Ascending aorta (tissue), 2 donors: ENCODE measurements around the gene SFRP5. TPM values are rescaled to one million over a fixed set of nuclear protein-coding genes. Genes with fewer than 3 reads are reported as not detected.
A peak's percentile ranks its signal among the peaks of the same experiment; 100 is the strongest.

ENCODE experiments used
- DNase-seq, 2 donors: peaks; one replicate each; pipeline ENCODE4 v3.0.0-alpha.2; 2019; ENCODE audit warnings: low spot score in 2 of 2
- H3K27ac ChIP-seq, 2 donors: fragments of 200-600 bp; sonication (generic); one replicate each; pipeline ENCODE4 v1.5.1; 2016 to 2017; ENCODE audit warnings: mild to moderate bottlenecking in 1 of 2
- H3K27me3 ChIP-seq: fragments of 200-600 bp; sonication (generic); one replicate; pipeline ENCODE4 v1.5.1; 2017
- H3K36me3 ChIP-seq, 2 donors: fragments of 200-600 bp; sonication (generic); one replicate each; pipeline ENCODE4 v1.5.1; 2016
- H3K4me1 ChIP-seq, 2 donors: fragments of 200-600 bp; sonication (generic); one replicate each; pipeline ENCODE4 v1.5.1; 2016 to 2017; ENCODE audit warnings: mild to moderate bottlenecking in 1 of 2
- H3K4me3 ChIP-seq, 2 donors: fragments of 200-600 bp; sonication (generic); one replicate each; pipeline ENCODE4 v1.5.1; 2016 to 2017; ENCODE audit warnings: mild to moderate bottlenecking in 1 of 2
- H3K9me3 ChIP-seq, 2 donors: fragments of 200-600 bp; sonication (generic); one replicate each; pipeline ENCODE4 v1.5.1; 2016
- CTCF ChIP-seq, 3 experiments: fragments of 200-600 bp in 2 of 3; fragments of 450-650 bp in 1 of 3; sonication (generic) in 2 of 3; IDR thresholded peaks; one replicate each; pipeline ENCODE4 v1.5.1; 2016 to 2019; ENCODE audit warnings: antibody characterized with exemption in 3 of 3, mild to moderate bottlenecking in 1 of 3, moderate library complexity in 1 of 3
- intact Hi-C: fragments of 100-400 bp; cut with DNase I; formaldehyde crosslinking; loops from one replicate; pipeline ENCODE4 v1.15.1; 2023
- total RNA-seq: library from RNA; depleted of rRNA; stranded (reverse); fragments of >200 nt; gene quantifications from one replicate; pipeline ENCODE4 v1.1.0, GENCODE V29; 2016

Gene SFRP5
- not detected for total RNA-seq

- no peaks in the 10 kb centered on the region for H3K9me3 ChIP-seq
- intact Hi-C loops, result no loop called here
- H3K36me3 ChIP-seq, result no peaks in the 10 kb centered on the region
- H3K4me1 ChIP-seq, result no peaks in the 10 kb centered on the region
- H3K4me3 ChIP-seq, result peak within 1 kb of the TSS in 1 of 2 donors; percentile 38
- no peak for DNase-seq
- peaks cover 8% of the 10 kb centered on the region for H3K27me3 ChIP-seq
- no peak for TF ChIP-seq CTCF (IDR thresholded peaks at IDR 0.05)
- H3K27ac ChIP-seq, result no peak within 1 kb of the TSS
Observed at GRCh38 chr10:97771913-97772823, at the start of gene SFRP5. Gene SFRP5, minus strand, starts transcription at chr10:97771999. Its CDS starts 166 bp downstream, at chr10:97771833.

DNA sequence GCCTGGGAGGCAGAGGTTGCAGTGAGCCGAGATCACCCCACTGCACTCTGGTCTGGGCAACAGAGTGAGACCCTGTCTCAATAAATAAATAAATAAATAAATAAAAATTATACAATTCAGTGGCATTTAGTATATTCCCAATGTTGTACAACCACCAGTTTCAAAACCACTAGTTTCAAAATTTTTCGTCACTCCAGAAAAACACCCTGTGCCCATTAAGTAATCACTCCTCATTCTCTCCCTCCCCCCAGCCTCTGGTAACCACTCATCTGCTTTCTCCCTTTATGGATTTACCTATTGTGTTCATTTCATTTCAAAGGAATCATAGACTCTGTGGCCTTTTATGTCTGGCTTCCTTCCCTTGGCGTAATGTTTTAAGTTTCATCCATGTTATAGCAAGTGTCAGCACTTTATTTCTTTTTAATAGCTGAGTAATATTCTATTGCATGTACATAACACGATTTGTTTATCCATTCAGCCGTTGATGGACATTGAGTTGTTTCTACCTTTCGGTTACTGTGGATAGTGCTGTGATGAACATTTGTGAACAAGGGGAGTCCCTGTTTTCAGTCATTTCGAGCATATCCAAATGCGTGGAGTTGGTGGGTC is 48.4 kb upstream of the SFRP5 start:
- no peaks in the 10 kb centered on the region for H3K27me3 ChIP-seq
- no peaks in the 10 kb centered on the region for H3K36me3 ChIP-seq
- no peak overlapping the region for H3K27ac ChIP-seq
- DNase-seq, result no peak
- no peak overlapping the region for H3K4me3 ChIP-seq
- no peak for TF ChIP-seq CTCF (IDR thresholded peaks at IDR 0.05)
- no peaks in the 10 kb centered on the region for H3K4me1 ChIP-seq
- H3K9me3 ChIP-seq, result no peaks in the 10 kb centered on the region
- intact Hi-C loops, result no loop called here

GRCh38 chr10:97818572-97818971 is 46.8 kb upstream of the SFRP5 start:
- Histone ChIP-seq H3K27me3 (no peaks in the 10 kb centered on the region), H3K4me3 (no peak overlapping the region), H3K9me3 (no peaks in the 10 kb centered on the region), H3K27ac (no peak overlapping the region), H3K4me1 (no peaks in the 10 kb centered on the region), H3K36me3 (no peaks in the 10 kb centered on the region)
- intact Hi-C loops, result no loop called here
- DNase-seq, result no peak
- TF ChIP-seq CTCF (IDR thresholded peaks at IDR 0.05), result no peak

GRCh38 chr10:97816609-97817008 is 44.8 kb upstream of the SFRP5 start:
- Histone ChIP-seq H3K9me3 (no peaks in the 10 kb centered on the region), H3K27ac (no peak overlapping the region), H3K27me3 (no peaks in the 10 kb centered on the region), H3K4me3 (no peak overlapping the region), H3K36me3 (no peaks in the 10 kb centered on the region), H3K4me1 (no peaks in the 10 kb centered on the region)
- no peak for TF ChIP-seq CTCF (IDR thresholded peaks at IDR 0.05)
- DNase-seq, result no peak
- intact Hi-C loops, result no loop called here

DNA sequence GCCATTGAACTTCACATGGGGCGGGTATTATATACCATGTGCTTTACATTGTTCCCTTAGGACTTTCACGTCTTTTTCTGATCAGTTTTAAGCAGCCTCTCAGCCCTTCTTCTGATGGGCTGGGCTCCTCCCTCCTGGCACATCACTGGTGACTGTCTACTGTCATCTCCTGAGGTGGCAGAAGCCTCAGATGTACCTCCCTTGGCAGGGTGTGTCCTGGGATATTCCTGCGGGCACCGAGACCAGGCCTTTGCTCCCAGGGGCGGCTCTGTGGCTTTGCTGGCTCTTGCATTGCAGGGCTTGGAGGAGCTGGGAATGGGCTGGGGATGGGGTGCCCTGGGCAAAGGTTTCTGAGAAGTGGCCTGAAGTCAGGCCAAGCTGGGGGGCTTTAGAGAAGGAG is 43.2 kb upstream of the SFRP5 start:
- H3K36me3 ChIP-seq, result no peaks in the 10 kb centered on the region
- DNase-seq, result no peak
- H3K4me1 ChIP-seq, result no peaks in the 10 kb centered on the region
- H3K4me3 ChIP-seq, result no peak overlapping the region
- no peaks in the 10 kb centered on the region for H3K27me3 ChIP-seq
- no peak overlapping the region for H3K27ac ChIP-seq
- TF ChIP-seq CTCF (IDR thresholded peaks at IDR 0.05), result no peak
- no peaks in the 10 kb centered on the region for H3K9me3 ChIP-seq
- intact Hi-C loops, result no loop called here
